K562 (cell line): Measurements from ENCODE around the gene CDC123. TPM values are rescaled to one million over a fixed set of nuclear protein-coding genes. Genes with fewer than 3 reads are reported as not detected.

ENCODE experiments used
- ATF7 ChIP-seq: fragments of 450-650 bp; IDR thresholded peaks from 2 replicates; pipeline ENCODE4 v1.7.1; 2014; ENCODE audit warnings: mild to moderate bottlenecking, moderate library complexity
- BCLAF1 ChIP-seq, 2 experiments: fragments of 450-650 bp in 1 of 2; IDR thresholded peaks; 2 replicates each; pipeline ENCODE4 v1.6.1; 2011 to 2017; ENCODE audit warnings: low read depth in 2 of 2, antibody characterized with exemption in 1 of 2, borderline replicate concordance in 1 of 2, low read length in 1 of 2, mild to moderate bottlenecking in 1 of 2, mixed read lengths in 1 of 2; ENCODE audit not compliant: control insufficient read depth in 1 of 2
- BRCA1 ChIP-seq, 2 experiments: fragments of 450-650 bp in 1 of 2; sonication (generic) in 1 of 2; formaldehyde crosslinking in 1 of 2; IDR thresholded peaks; 2 replicates each; pipeline versions ENCODE4 v1.5.0 to v1.6.1; 2017 to 2020; ENCODE audit warnings: mild to moderate bottlenecking in 1 of 2, missing genetic modification reagents in 1 of 2
- CHD4 ChIP-seq: fragments of 200-600 bp; sonication (generic); IDR thresholded peaks from 3 replicates; pipeline ENCODE4 v1.6.1; 2012; ENCODE audit warnings: low read depth, mild to moderate bottlenecking, mixed read lengths, low read length, inconsistent platforms; ENCODE audit not compliant: insufficient read depth, insufficient replicate concordance, poor library complexity, severe bottlenecking
- CXXC5 ChIP-seq: fragments of 250-450 bp; sonication (Bioruptor Pico); IDR thresholded peaks from 2 replicates; pipeline ENCODE4 v1.8.0; 2022; ENCODE audit warnings: inconsistent platforms, mild to moderate bottlenecking, moderate library complexity
- HNRNPL ChIP-seq: fragments of 200-400 bp; formaldehyde crosslinking; IDR thresholded peaks from 2 replicates; pipeline ENCODE4 v1.6.1; 2017; ENCODE audit warnings: low read depth, mild to moderate bottlenecking, low read length
- JUNB ChIP-seq: fragments of 450-650 bp; formaldehyde crosslinking; conservative IDR thresholded peaks from 2 replicates; pipeline ENCODE4 v1.4.0; 2020; ENCODE audit warnings: mild to moderate bottlenecking
- KLF16 ChIP-seq: IDR thresholded peaks from 2 replicates; pipeline ENCODE4 v1.6.1; 2016; ENCODE audit warnings: antibody characterized with exemption
- NELFE ChIP-seq: IDR thresholded peaks from 2 replicates; pipeline ENCODE4 v1.6.1; 2011; ENCODE audit warnings: mild to moderate bottlenecking; ENCODE audit not compliant: insufficient read depth, insufficient read length
- NR3C1 ChIP-seq: sonication (generic); formaldehyde crosslinking; IDR thresholded peaks from 2 replicates; pipeline ENCODE4 v1.8.1; 2022; ENCODE audit warnings: missing genetic modification reagents
- POLR2G ChIP-seq: fragments of 200-400 bp; formaldehyde crosslinking; IDR thresholded peaks from 2 replicates; pipeline ENCODE4 v1.6.1; 2017; ENCODE audit warnings: low read depth, mild to moderate bottlenecking, antibody characterized with exemption, low read length, moderate library complexity
- POLR3A ChIP-seq: IDR thresholded peaks from 2 replicates; pipeline ENCODE4 v1.6.1; 2011; ENCODE audit warnings: borderline replicate concordance, mild to moderate bottlenecking, moderate library complexity; ENCODE audit not compliant: insufficient read length, insufficient read depth; ENCODE audit errors: extremely low read depth
- RBM25 ChIP-seq: fragments of 200-400 bp; formaldehyde crosslinking; IDR thresholded peaks from 2 replicates; pipeline ENCODE4 v1.6.1; 2018; ENCODE audit warnings: low read length, low read depth, moderate library complexity; ENCODE audit not compliant: severe bottlenecking
- SAFB ChIP-seq: fragments of 200-400 bp; formaldehyde crosslinking; IDR thresholded peaks from 2 replicates; pipeline ENCODE4 v1.6.1; 2017; ENCODE audit warnings: low read depth, low read length, borderline replicate concordance
- SFPQ ChIP-seq: fragments of 200-400 bp; formaldehyde crosslinking; IDR thresholded peaks from 2 replicates; pipeline ENCODE4 v1.6.1; 2017; ENCODE audit warnings: mild to moderate bottlenecking, low read depth, low read length, moderate library complexity
- SMARCC2 ChIP-seq: fragments of 450-650 bp; IDR thresholded peaks from 2 replicates; pipeline ENCODE4 v1.6.1; 2017; ENCODE audit warnings: antibody characterized with exemption, moderate library complexity, mild to moderate bottlenecking, low read depth
- SOX6 ChIP-seq: fragments of 450-650 bp; IDR thresholded peaks from 2 replicates; pipeline ENCODE4 v1.6.1; 2014; ENCODE audit warnings: mild to moderate bottlenecking
- SRSF3 ChIP-seq: fragments of 200-400 bp; formaldehyde crosslinking; IDR thresholded peaks from 2 replicates; pipeline ENCODE4 v1.6.1; 2016; ENCODE audit warnings: mild to moderate bottlenecking, low read length, moderate library complexity; ENCODE audit not compliant: insufficient read depth
- TBP ChIP-seq: optimal IDR thresholded peaks from 2 replicates; pipeline ENCODE3; 2011; ENCODE audit warnings: low read depth, low read length, improper control_type of control experiment
- XRCC5 ChIP-seq: fragments of 200-400 bp; formaldehyde crosslinking; IDR thresholded peaks from 2 replicates; pipeline ENCODE4 v1.6.1; 2017; ENCODE audit warnings: low read depth, mild to moderate bottlenecking, low read length
- ZNF507 ChIP-seq: conservative IDR thresholded peaks from 2 replicates; pipeline ENCODE4 v1.6.1; 2017; ENCODE audit warnings: missing genetic modification characterization, missing compliant biosample characterization
- ZNF561 ChIP-seq: fragments of 450-650 bp; formaldehyde crosslinking; conservative IDR thresholded peaks from 2 replicates; pipeline ENCODE4 v1.4.0; 2020; ENCODE audit warnings: mild to moderate bottlenecking, moderate library complexity
- ZNF764 ChIP-seq: fragments of 250-450 bp; sonication (Bioruptor Pico); IDR thresholded peaks from 2 replicates; pipeline ENCODE4 v1.4.0; 2020; ENCODE audit warnings: low read depth, mild to moderate bottlenecking, moderate library complexity
- polyA plus RNA-seq, 8 experiments: library from polyadenylated mRNA; depleted of rRNA in 4 of 8; stranded (reverse) in 5 of 8; unstranded in 3 of 8; fragments of >200 nt; fragmentation: Nextera tagmentation in 2 of 8; fragmentation: Illumina TruSeq in 1 of 8; extraction: Ambion mirVana in 2 of 8; extraction: Trizol in 1 of 8; gene quantifications; 2 replicates each; pipeline versions ENCODE4 v1.2.1 to v1.2.3, GENCODE V29; 2011 to 2014; ENCODE audit warnings: inconsistent platforms in 1 of 8, missing spikeins in 1 of 8
- total RNA-seq, 7 experiments: library from RNA; depleted of rRNA in 6 of 7; stranded (reverse); fragments of >200 nt in 6 of 7; fragmentation: Illumina TruSeq in 2 of 7; extraction: Trizol in 2 of 7; gene quantifications; 2 replicates each; pipeline versions ENCODE4 v1.2.1 to v1.2.3, GENCODE V29; 2011 to 2021; ENCODE audit warnings: low replicate concordance in 1 of 7

CDC123 gene
- total and polyA plus RNA-seq, 9 of the 15 experiments (the other 6 are each of a cell fraction or from before 2014, with no cell fraction given): 137 to 288 (median 175) TPM

- TF ChIP-seq SFPQ: no peak
- no peak for TF ChIP-seq SRSF3
- no peak for TF ChIP-seq BRCA1 (IDR thresholded peaks at IDR 0.05)
- no peak for TF ChIP-seq BRCA1 (CRISPR knock-in tag; IDR thresholded peaks at IDR 0.05)
- TF ChIP-seq RBM25: no peak
- no peak for TF ChIP-seq POLR3A
- no peak for TF ChIP-seq ZNF507 (tag)
- no peak for TF ChIP-seq ZNF561 (CRISPR knock-in tag)
- no peak for TF ChIP-seq NELFE
- TF ChIP-seq ATF7: peak; percentile 58; the same call in 1 of the 2 replicates
- TF ChIP-seq CHD4: no peak
- 0 out of 2 replicates have a peak, but pooled peaks have one; percentile 23 for TF ChIP-seq SOX6
- peak; percentile 83 for TF ChIP-seq POLR2G
- TF ChIP-seq HNRNPL: no peak
- peak; percentile 89; the same call in 1 of the 2 replicates for TF ChIP-seq XRCC5
- peak; percentile 60 for TF ChIP-seq TBP
- TF ChIP-seq JUNB (CRISPR knock-in tag): no peak
- TF ChIP-seq CXXC5: peak; percentile 82
- no peak for TF ChIP-seq ZNF764
- TF ChIP-seq BCLAF1 (IDR thresholded peaks at IDR 0.05; ENCODE audit: borderline replicate concordance in 1 of 2, control insufficient read depth in 1 of 2, low read depth in 2 of 2, low read length in 1 of 2): peak in 1 of 2 experiments; percentile 85; a peak in 1 of 4 replicates
- peak; percentile 60; the same call in 1 of the 2 replicates for TF ChIP-seq NR3C1 (CRISPR knock-in tag)
- no peak for TF ChIP-seq KLF16
- no peak for TF ChIP-seq SMARCC2
- no peak for TF ChIP-seq SAFB
Observed at GRCh38 chr10:12195603-12196506, at the start of gene CDC123, which contains the start of gene NUDT5 (continued).
